Nephron (organoid): ENCODE results near the gene APOL4.
"Not testable (repeated sequence)": the region's sequence is repeated elsewhere in the genome, so short reads cannot be mapped to it uniquely, and the experiment has no call there.

Source experiments
- H3K27ac Mint-ChIP-seq, 3 experiments: 2 replicates each; pipeline ENCODE4 v1.8.0; 2020; ENCODE audit warnings: mixed read lengths in 3 of 3, mild to moderate bottlenecking in 2 of 3, moderate library complexity in 1 of 3
- H3K27me3 Mint-ChIP-seq: 2 replicates; pipeline ENCODE4 v1.8.0; 2021; ENCODE audit warnings: low read depth, mild to moderate bottlenecking, moderate library complexity, mixed read lengths
- H3K36me3 Mint-ChIP-seq: 2 replicates; pipeline ENCODE4 v1.8.0; 2020; ENCODE audit warnings: low read depth, mixed read lengths
- H3K4me1 Mint-ChIP-seq: 2 replicates; pipeline ENCODE4 v1.8.0; 2020; ENCODE audit warnings: mixed read lengths
- H3K4me3 Mint-ChIP-seq, 3 experiments: 2 replicates each; pipeline ENCODE4 v1.8.0; 2020; ENCODE audit warnings: mild to moderate bottlenecking in 3 of 3, mixed read lengths in 3 of 3, moderate library complexity in 2 of 3
- H3K9me3 Mint-ChIP-seq: 2 replicates; pipeline ENCODE4 v1.8.0; 2020; ENCODE audit warnings: mixed read lengths
- TF ChIP-seq, protein P1 (sequence below), 3 experiments: fragments of 200-600 bp; sonication (generic); IDR thresholded peaks; one replicate each; pipeline ENCODE4 v1.5.0; 2021; ENCODE audit warnings: antibody characterized with exemption in 3 of 3; ENCODE audit not compliant: unreplicated experiment in 3 of 3

Gene APOL4

GRCh38 chr22:36162127-36163034 lies 39.2 kb downstream of the APOL4 start:
- TF ChIP-seq, protein P1, sequence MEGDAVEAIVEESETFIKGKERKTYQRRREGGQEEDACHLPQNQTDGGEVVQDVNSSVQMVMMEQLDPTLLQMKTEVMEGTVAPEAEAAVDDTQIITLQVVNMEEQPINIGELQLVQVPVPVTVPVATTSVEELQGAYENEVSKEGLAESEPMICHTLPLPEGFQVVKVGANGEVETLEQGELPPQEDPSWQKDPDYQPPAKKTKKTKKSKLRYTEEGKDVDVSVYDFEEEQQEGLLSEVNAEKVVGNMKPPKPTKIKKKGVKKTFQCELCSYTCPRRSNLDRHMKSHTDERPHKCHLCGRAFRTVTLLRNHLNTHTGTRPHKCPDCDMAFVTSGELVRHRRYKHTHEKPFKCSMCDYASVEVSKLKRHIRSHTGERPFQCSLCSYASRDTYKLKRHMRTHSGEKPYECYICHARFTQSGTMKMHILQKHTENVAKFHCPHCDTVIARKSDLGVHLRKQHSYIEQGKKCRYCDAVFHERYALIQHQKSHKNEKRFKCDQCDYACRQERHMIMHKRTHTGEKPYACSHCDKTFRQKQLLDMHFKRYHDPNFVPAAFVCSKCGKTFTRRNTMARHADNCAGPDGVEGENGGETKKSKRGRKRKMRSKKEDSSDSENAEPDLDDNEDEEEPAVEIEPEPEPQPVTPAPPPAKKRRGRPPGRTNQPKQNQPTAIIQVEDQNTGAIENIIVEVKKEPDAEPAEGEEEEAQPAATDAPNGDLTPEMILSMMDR (IDR thresholded peaks at IDR 0.05; ENCODE audit: unreplicated experiment in 3 of 3) = no peak
- Mint-ChIP-seq H3K4me1 (peaks cover 30% of the 10 kb centered on the region), H3K27me3 (peaks cover 6% of the 10 kb centered on the region), H3K27ac (peak overlapping the region in 2 of 3 experiments; percentile 24 to 100), H3K9me3 (no peaks in the 10 kb centered on the region), H3K36me3 (no peaks in the 10 kb centered on the region), H3K4me3 (no peak overlapping the region)

DNA sequence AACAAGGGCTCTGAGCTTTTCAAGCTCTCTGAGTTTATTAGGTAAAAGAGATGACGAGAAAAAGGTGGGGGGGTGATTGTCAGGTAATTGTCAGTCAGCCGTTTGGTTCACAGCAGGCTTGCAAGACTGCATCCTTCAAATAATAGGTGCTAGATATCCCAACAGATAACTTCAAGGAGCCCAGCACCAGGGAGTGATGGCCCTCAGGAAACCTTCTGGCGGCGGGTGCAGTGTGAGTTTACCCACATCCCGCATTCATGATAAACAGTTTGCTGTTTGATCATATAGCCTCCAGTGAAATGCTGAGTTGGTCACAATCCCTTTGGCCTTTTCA lies 39.8 kb downstream of the APOL4 start:
- H3K4me3 Mint-ChIP-seq, H3K9me3 Mint-ChIP-seq, H3K27me3 Mint-ChIP-seq, H3K36me3 Mint-ChIP-seq: not testable (repeated sequence)
- peaks cover 36% of the 10 kb centered on the region for H3K4me1 Mint-ChIP-seq
- H3K27ac Mint-ChIP-seq = peak overlapping the region in 1 of 3 experiments; percentile 100

DNA sequence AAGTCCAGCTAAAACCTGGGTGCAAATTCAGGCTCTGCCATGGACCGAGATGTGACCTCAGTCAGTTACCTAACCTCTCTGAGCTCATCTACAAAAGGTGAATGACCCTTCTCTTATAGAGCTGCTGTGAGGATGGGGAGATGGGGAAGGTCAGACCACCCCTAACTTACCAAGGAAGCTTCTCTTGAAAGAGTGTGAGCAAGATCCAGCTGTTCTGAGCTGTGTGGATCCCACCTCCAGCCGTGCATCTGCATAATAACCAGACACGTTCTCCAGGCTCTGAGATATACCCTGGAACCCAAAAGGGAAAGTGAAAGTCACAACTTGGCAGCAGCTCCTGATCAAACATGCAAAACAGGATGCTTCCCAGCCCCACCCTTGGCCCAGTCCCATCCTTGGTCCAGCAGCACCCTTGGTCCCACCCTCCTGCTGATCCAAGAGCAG lies 41.1 kb downstream of the APOL4 start, which contains the start of gene APOL3:
APOL3 (minus strand) TSS at position 257 of the 444 bp plus-strand sequence. CDS start 11,700 bp downstream, outside the sequence.
- Mint-ChIP-seq H3K9me3 (no peaks in the 10 kb centered on the region), H3K4me1 (peaks cover 49% of the 10 kb centered on the region), H3K27me3 (peaks cover 6% of the 10 kb centered on the region), H3K36me3 (no peaks in the 10 kb centered on the region), H3K4me3 (no peak within 1 kb of the TSS), H3K27ac (peak within 1 kb of the TSS in 2 of 3 experiments; percentile 88 to 100)
- TF ChIP-seq, protein P1 (IDR thresholded peaks at IDR 0.05; ENCODE audit: unreplicated experiment in 3 of 3) = no peak

DNA sequence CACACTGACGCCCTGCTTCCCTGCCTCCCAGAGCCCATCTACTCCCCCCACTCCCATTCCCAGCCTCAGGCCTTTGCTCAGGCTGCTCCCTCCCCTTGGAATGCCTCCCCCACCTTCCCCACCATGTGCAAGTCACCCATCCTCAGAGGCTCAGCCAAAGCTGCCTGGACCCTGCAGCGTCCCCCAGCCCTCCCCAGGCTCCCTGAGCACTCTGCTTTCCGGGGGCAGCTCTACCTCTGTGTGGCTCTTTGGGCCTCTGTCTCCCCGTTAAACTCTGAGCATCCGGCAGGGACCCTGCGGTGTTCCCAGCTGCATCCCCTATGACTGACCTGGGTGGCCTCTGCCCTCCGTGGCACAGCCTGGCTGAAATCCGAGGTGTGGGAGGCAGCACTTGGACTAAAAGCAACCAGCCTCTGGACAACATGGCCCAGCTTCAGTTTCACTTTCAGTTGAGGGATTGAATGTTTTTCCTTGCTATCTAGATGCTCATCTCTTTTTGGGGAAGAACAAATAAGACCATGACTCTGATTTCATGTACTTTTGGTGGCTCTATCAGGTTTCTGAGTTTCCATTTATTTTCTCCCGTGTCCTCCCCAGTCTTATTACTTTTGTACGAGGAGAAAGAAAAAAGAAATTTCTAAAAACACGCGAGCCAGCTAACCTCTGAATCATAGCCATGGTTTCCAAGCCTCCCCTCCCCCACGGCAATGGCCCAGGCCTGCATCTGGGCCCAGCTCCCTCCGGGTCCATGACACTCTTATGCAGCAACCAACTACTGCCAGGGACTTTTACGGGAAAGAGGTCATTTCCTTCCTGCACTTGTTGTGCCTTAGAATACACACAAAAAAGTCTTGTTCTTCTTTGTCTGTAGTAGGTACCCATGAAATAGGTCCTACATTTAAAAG lies 44.8 kb downstream of the APOL4 start:
- Mint-ChIP-seq H3K9me3 (peaks cover 3% of the 10 kb centered on the region), H3K27ac (peak overlapping the region; percentile 94 to 100 (median 98)), H3K27me3 (peaks cover 6% of the 10 kb centered on the region), H3K36me3 (no peaks in the 10 kb centered on the region), H3K4me3 (peak overlapping the region; percentile 55 to 69 (median 69)), H3K4me1 (peaks cover 59% of the 10 kb centered on the region)
- TF ChIP-seq, protein P1 (IDR thresholded peaks at IDR 0.05; ENCODE audit: unreplicated experiment in 3 of 3) = no peak

DNA sequence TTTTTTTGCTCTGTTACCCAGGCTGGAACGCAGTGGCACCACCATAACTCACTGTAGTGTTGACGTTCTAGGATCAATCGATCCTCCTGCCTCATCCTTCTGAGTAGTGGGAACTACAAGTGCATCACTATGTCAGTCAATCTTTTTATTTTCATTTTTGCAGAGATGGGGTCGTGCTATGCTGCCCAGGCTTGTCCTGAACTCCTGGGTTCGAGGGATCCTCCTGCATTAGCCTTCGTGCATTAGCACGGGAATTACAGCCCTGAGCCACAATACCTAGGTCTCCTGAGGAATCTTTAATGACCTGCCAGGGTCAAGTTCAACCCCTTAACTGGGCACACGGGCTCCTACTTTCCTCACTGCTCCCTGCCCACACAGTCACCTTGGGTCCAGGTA lies 45.5 kb downstream of the APOL4 start:
- no peak overlapping the region for H3K4me3 Mint-ChIP-seq
- peaks cover 55% of the 10 kb centered on the region for H3K4me1 Mint-ChIP-seq
- peak overlapping the region; percentile 94 to 100 (median 98) for H3K27ac Mint-ChIP-seq
- peaks cover 5% of the 10 kb centered on the region for H3K9me3 Mint-ChIP-seq
- TF ChIP-seq, protein P1 (IDR thresholded peaks at IDR 0.05; ENCODE audit: unreplicated experiment in 3 of 3) = no peak
- H3K27me3 Mint-ChIP-seq = peaks cover 4% of the 10 kb centered on the region
- H3K36me3 Mint-ChIP-seq = no peaks in the 10 kb centered on the region

DNA sequence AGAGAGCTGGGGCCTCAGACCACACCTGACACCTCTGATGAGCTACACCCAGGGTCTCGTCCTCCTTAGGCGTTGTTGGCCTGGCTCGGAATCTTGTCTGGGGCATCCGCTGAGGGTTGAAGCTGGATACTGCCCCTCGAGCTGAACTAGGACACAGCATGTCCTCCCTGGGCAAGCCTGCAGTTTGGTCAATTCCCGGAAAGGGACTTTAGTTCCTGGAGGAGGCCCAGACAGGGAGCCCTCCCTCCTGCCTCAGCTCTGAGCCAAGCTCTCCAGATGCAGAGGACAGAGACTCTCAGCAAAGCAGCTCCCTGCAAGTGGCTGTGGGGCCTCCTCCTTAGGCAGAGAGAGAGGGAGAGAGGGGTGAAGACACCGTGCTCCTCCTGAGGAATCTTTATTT lies 45.9 kb downstream of the APOL4 start:
- H3K27ac Mint-ChIP-seq = peak overlapping the region; percentile 94 to 100 (median 98)
- TF ChIP-seq, protein P1 (IDR thresholded peaks at IDR 0.05; ENCODE audit: unreplicated experiment in 3 of 3) = no peak
- no peak overlapping the region for H3K4me3 Mint-ChIP-seq
- peaks cover 5% of the 10 kb centered on the region for H3K9me3 Mint-ChIP-seq
- peaks cover 55% of the 10 kb centered on the region for H3K4me1 Mint-ChIP-seq
- no peaks in the 10 kb centered on the region for H3K36me3 Mint-ChIP-seq
- peaks cover under 1% of the 10 kb centered on the region for H3K27me3 Mint-ChIP-seq
